DLD1 (cell line): ENCODE results near the gene ZNF740.
"Not testable (repeated sequence)": the region's sequence is repeated elsewhere in the genome, so short reads cannot be mapped to it uniquely, and the experiment has no call there.

Experiments used
- in situ Hi-C: cut with HindIII; loops from 2 replicates; pipeline ENCODE4 v1.10.0; 2017; ENCODE audit warnings: low sequenced_read_pairs

ZNF740 gene

GRCh38 chr12:53172352-53172751, 8.2 kb upstream of the ZNF740 start:
- in situ Hi-C loops: no loop called here

- in situ Hi-C loops: no loop called here
Measured at GRCh38 chr12:53173085-53173715, 7.3 kb upstream of the ZNF740 start.

- in situ Hi-C loops: no loop called here
Measured at GRCh38 chr12:53174881-53175491, 5.5 kb upstream of the ZNF740 start.

GRCh38 chr12:53176750-53177149, 3.8 kb upstream of the ZNF740 start:
- in situ Hi-C loops: no loop called here

- in situ Hi-C loops: not testable (repeated sequence)
Measured at GRCh38 chr12:53177447-53177846, 3.1 kb upstream of the ZNF740 start.

- in situ Hi-C loops: not testable (repeated sequence)
Measured at GRCh38 chr12:53178803-53179202, 1.7 kb upstream of the ZNF740 start.

GRCh38 chr12:53179687-53180219, 769 bp upstream of the ZNF740 start:
- in situ Hi-C loops: no loop called here

- in situ Hi-C loops: no loop called here
Measured at GRCh38 chr12:53180931-53181645, 566 bp downstream of the ZNF740 start.

- in situ Hi-C loops: no loop called here
Measured at GRCh38 chr12:53181935-53182334, 1.4 kb downstream of the ZNF740 start.

GRCh38 chr12:53182903-53183302, 2.4 kb downstream of the ZNF740 start:
- in situ Hi-C loops: no loop called here

- in situ Hi-C loops: no loop called here
Measured at GRCh38 chr12:53184828-53185227, 4.3 kb downstream of the ZNF740 start.

GRCh38 chr12:53185582-53186153, 5.1 kb downstream of the ZNF740 start:
- in situ Hi-C loops: no loop called here

- in situ Hi-C loops: no loop called here
Measured at GRCh38 chr12:53186745-53187144, 6.2 kb downstream of the ZNF740 start.

- in situ Hi-C loops: no loop called here
Measured at GRCh38 chr12:53187145-53187899, 6.8 kb downstream of the ZNF740 start.

- in situ Hi-C loops: no loop called here
Measured at GRCh38 chr12:53190108-53190729, 9.7 kb downstream of the ZNF740 start.

GRCh38 chr12:53191096-53191884, 10.8 kb downstream of the ZNF740 start:
- in situ Hi-C loops: no loop called here

GRCh38 chr12:53191885-53192530, 11.5 kb downstream of the ZNF740 start:
- in situ Hi-C loops: no loop called here

GRCh38 chr12:53192531-53193021, 12.1 kb downstream of the ZNF740 start:
- in situ Hi-C loops: no loop called here

GRCh38 chr12:53193040-53193439, 12.5 kb downstream of the ZNF740 start:
- in situ Hi-C loops: no loop called here
